ENCODE measurements around the gene TMEM147. TPM values are rescaled to one million over a fixed set of nuclear protein-coding genes. Genes with fewer than 3 reads are reported as not detected.
"Not testable (repeated sequence)": the region's sequence is repeated elsewhere in the genome, so short reads cannot be mapped to it uniquely, and the experiment has no call there.

TMEM147 gene
- total and polyA plus RNA-seq, 10 of the 15 experiments (the other 5 are each of a cell fraction or from before 2014, with no cell fraction given): 53.4 to 145 (median 79.3) TPM

- BruUV-seq (replicated peaks); H3K36me3 ChIP-seq (ENCODE audit: control insufficient read depth in 2 of 2, insufficient read depth in 2 of 2, low read length in 1 of 2); POLR2A ChIA-PET; ATAC-seq; H3K4me3 ChIP-seq; H3K27ac ChIP-seq (ENCODE audit: control insufficient read depth, insufficient read depth); H3K4me2 ChIP-seq (ENCODE audit: control insufficient read depth, insufficient read depth); H3K27me3 ChIP-seq (replicated peaks in 1 of 2; ENCODE audit: control insufficient read depth in 2 of 2, insufficient read depth in 2 of 2, low read length in 1 of 2); in situ Hi-C loops (cut with MboI); DNase-seq (ENCODE audit: low read depth, low spot score); H4K20me1 ChIP-seq (ENCODE audit: control insufficient read depth, insufficient read depth); H3K9ac ChIP-seq (ENCODE audit: control insufficient read depth, insufficient read depth, low read length); H3K4me1 ChIP-seq (ENCODE audit: control insufficient read depth, insufficient read depth, low read length); H3K79me2 ChIP-seq (ENCODE audit: control insufficient read depth, insufficient read depth, low read length); H3K9me3 ChIP-seq (replicated peaks; ENCODE audit: control insufficient read depth, insufficient read depth, low read length); H2AFZ ChIP-seq (ENCODE audit: control insufficient read depth, low read depth, low read length); FAIRE-seq: not testable (repeated sequence)
- RAD21 ChIA-PET (ENCODE audit: unreplicated experiment): interaction anchor here (0.9 kb wide), 1 partner anchor 47 kb away, joined by 3 read pairs; no protein-coding TSS in a partner anchor
- CTCF ChIA-PET: interaction anchor here (1.0 to 1.1 kb wide), 2 partner anchors 14 to 47 kb away, joined by 4 to 6 read pairs; no protein-coding TSS in a partner anchor
- intact Hi-C loops (cut with micrococcal nuclease; ENCODE audit: unreplicated experiment): loop anchor here (5.0 kb wide), 1 partner anchor 248 kb away; the partner anchor contains the start of gene FFAR1
- SMC1A ChIA-PET (ENCODE audit: uncharacterized antibody, unreplicated experiment): interaction anchor here (1.9 kb wide), 1 partner anchor 15 kb away, joined by 5 read pairs; no protein-coding TSS in a partner anchor
- WGBS (ENCODE audit: insufficient coverage, insufficient replicate concordance, low lambda C conversion rate, missing lambda C conversion rate): 24% methylated on average over 3 of the region's 3 CpGs
Observed at GRCh38 chr19:35595026-35595425, 49.6 kb downstream of the TMEM147 start.

GRCh38 chr19:35595928-35596327 is 50.5 kb downstream of the TMEM147 start:
- FAIRE-seq: no peak
- Histone ChIP-seq H3K4me1 (ENCODE audit: control insufficient read depth, insufficient read depth, low read length) (no peaks in the 10 kb centered on the region; the same call in none of the 2 replicates), H2AFZ (ENCODE audit: control insufficient read depth, low read depth, low read length) (peak overlapping the region; percentile 88; the same call in 1 of the 2 replicates), H3K27me3 (replicated peaks in 1 of 2; ENCODE audit: control insufficient read depth in 2 of 2, insufficient read depth in 2 of 2, low read length in 1 of 2) (no peaks in the 10 kb centered on the region; a peak in 1 of 4 replicates), H3K9me3 (replicated peaks; ENCODE audit: control insufficient read depth, insufficient read depth, low read length) (no peaks in the 10 kb centered on the region), H3K4me3 (no peak overlapping the region), H3K27ac (ENCODE audit: control insufficient read depth, insufficient read depth) (no peak overlapping the region), H4K20me1 (ENCODE audit: control insufficient read depth, insufficient read depth) (no peaks in the 10 kb centered on the region), H3K4me2 (ENCODE audit: control insufficient read depth, insufficient read depth) (no peak overlapping the region), H3K79me2 (ENCODE audit: control insufficient read depth, insufficient read depth, low read length) (no peaks in the 10 kb centered on the region), H3K36me3 (ENCODE audit: control insufficient read depth in 2 of 2, insufficient read depth in 2 of 2, low read length in 1 of 2) (no peaks in the 10 kb centered on the region), H3K9ac (ENCODE audit: control insufficient read depth, insufficient read depth, low read length) (no peak overlapping the region)
- RAD21 ChIA-PET (ENCODE audit: unreplicated experiment): interaction anchor here (0.9 to 3.4 kb wide), 4 partner anchors 11 to 239 kb away, joined by 3 to 11 read pairs (median 5); no protein-coding TSS in a partner anchor
- ATAC-seq: no peak
- SMC1A ChIA-PET (ENCODE audit: uncharacterized antibody, unreplicated experiment): interaction anchor here (1.6 kb wide), 1 partner anchor 99 kb away, joined by 3 read pairs; no protein-coding TSS in a partner anchor
- no peak for DNase-seq (ENCODE audit: low read depth, low spot score)
- CTCF ChIA-PET: interaction anchor here (0.9 to 3.2 kb wide), 5 partner anchors 15 to 88 kb away, joined by 3 to 16 read pairs (median 5); no protein-coding TSS in a partner anchor
- 100% methylated on average over 1 of the region's 1 CpG for WGBS (ENCODE audit: insufficient coverage, insufficient replicate concordance, low lambda C conversion rate, missing lambda C conversion rate)
- POLR2A ChIA-PET: interaction anchor here (0.7 to 3.0 kb wide), 4 partner anchors 16 to 518 kb away, joined by 3 to 15 read pairs (median 4); partner anchors contain the start of genes COX6B1 and HAUS5
- no TSS peak for BruUV-seq (replicated peaks)
- in situ Hi-C loops (cut with MboI) (no loop called here), intact Hi-C loops (cut with micrococcal nuclease; ENCODE audit: unreplicated experiment) (loop anchor here (5.0 kb wide), 1 partner anchor 249 kb away; the partner anchor contains the start of gene FFAR1)
- TF ChIP-seq PBX3 (IDR thresholded peaks at IDR 0.05; ENCODE audit: insufficient replicate concordance, low read depth, low read length): no peak
- TF ChIP-seq BRCA1 (IDR thresholded peaks at IDR 0.05; ENCODE audit: low read depth, low read length): no peak
- TF ChIP-seq MEF2A (IDR thresholded peaks at IDR 0.05; ENCODE audit: insufficient read depth, low read depth, low read length): no peak
- TF ChIP-seq TCF12 (IDR thresholded peaks at IDR 0.05; ENCODE audit: low read depth, low read length): no peak
- TF ChIP-seq HSF1 (IDR thresholded peaks at IDR 0.05; ENCODE audit: low read depth, low read length): no peak
- no peak for TF ChIP-seq YY1 (IDR thresholded peaks at IDR 0.05; ENCODE audit: low read depth, low read length)
- no peak for TF ChIP-seq SMC3 (IDR thresholded peaks at IDR 0.05; ENCODE audit: borderline replicate concordance, low read length)
- TF ChIP-seq SRF (IDR thresholded peaks at IDR 0.05; ENCODE audit: low read depth in 2 of 2, low read length in 2 of 2): no peak
- TF ChIP-seq USF2 (IDR thresholded peaks at IDR 0.05; ENCODE audit: borderline replicate concordance, low read depth, low read length): no peak
- no peak for TF ChIP-seq TCF7 (IDR thresholded peaks at IDR 0.05; ENCODE audit: borderline replicate concordance)
- no peak for TF ChIP-seq RELB (IDR thresholded peaks at IDR 0.05; ENCODE audit: low read depth)

Data from GM12878 (cell line).